Measurements from ENCODE around the gene ENOX2. TPM values are rescaled to one million over a fixed set of nuclear protein-coding genes. Genes with fewer than 3 reads are reported as not detected.
"Not testable (repeated sequence)": the region's sequence is repeated elsewhere in the genome, so short reads cannot be mapped to it uniquely, and the experiment has no call there.

The ENOX2 gene
- total RNA-seq, 5 donors from 2014 or later (not counting 1 experiment from before 2014, with no cell fraction given): 10.4 to 17.1 (median 13.5) TPM

GRCh38 chrX:130799393-130799792, 103.6 kb downstream of the ENOX2 start:
- Mint-ChIP-seq H3K27me3 (peaks cover 0 to 12% of the 10 kb centered on the region in 2 donors), H3K9me3 (no peaks in the 10 kb centered on the region), H3K36me3 (peaks cover 7% of the 10 kb centered on the region), H3K4me3 (no peak overlapping the region), H3K4me1 (no peaks in the 10 kb centered on the region), H3K27ac (no peak overlapping the region)
- no CpG with 5 or more reads among the region's 1 CpG for WGBS (ENCODE audit: insufficient coverage)
- DNase-seq (no peak), ATAC-seq (replicated peaks in 1 of 4) (no peak)
- no peak overlapping the region for H3K4me3 ChIP-seq (ENCODE audit: control insufficient read depth in 1 of 2, extremely low read depth in 1 of 2, low read length in 1 of 2)
- H3K4me1 ChIP-seq (ENCODE audit: control insufficient read depth in 1 of 2, extremely low read depth in 1 of 2, insufficient read depth in 2 of 2, low read length in 2 of 2): no peaks in the 10 kb centered on the region
- no peak overlapping the region for H3K27ac ChIP-seq (ENCODE audit: low read length)
- H3K27me3 ChIP-seq (replicated peaks in 1 of 2; ENCODE audit: control insufficient read depth in 2 of 2, extremely low read depth in 1 of 2, insufficient read depth in 2 of 2, low read length in 1 of 2): no peaks in the 10 kb centered on the region
- no peaks in the 10 kb centered on the region for H3K36me3 ChIP-seq (ENCODE audit: control insufficient read depth in 2 of 2, extremely low read depth in 1 of 2, insufficient read depth in 1 of 2, low read length in 1 of 2)
- CTCF ChIA-PET: no interaction called here
- H3K9me3 ChIP-seq: no peaks in the 10 kb centered on the region
- POLR2A ChIA-PET: interaction anchor here in 1 of 2 donors (0.6 kb wide), 1 partner anchor 391 kb away, joined by 3 read pairs; no protein-coding TSS in a partner anchor

DNA sequence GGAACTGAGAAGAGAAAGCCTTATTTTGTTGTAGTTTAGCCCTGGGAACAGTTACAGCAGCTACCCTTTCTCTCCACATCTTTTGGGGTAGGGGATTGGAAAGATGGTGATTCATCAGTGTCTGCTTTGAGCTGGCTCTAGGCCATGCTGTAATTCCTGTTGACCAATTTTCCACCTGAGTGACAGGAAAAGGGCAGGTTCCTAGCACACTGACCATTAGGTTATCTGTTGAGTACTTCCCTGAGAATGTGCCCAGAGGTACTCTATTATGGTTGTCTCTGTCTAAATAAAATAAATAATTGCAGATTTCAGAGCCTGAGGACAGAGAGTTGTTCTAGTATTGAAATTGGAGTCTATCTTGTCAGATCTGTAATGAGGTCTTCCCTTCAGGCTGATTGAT, 109.0 kb downstream of the ENOX2 start:
- ChIA-PET POLR2A (no interaction called here), CTCF (no interaction called here)
- DNase-seq (no peak), ATAC-seq (replicated peaks in 1 of 4) (no peak)
- Histone ChIP-seq H3K4me3 (ENCODE audit: control insufficient read depth in 1 of 2, extremely low read depth in 1 of 2, low read length in 1 of 2) (no peak overlapping the region), H3K4me1 (ENCODE audit: control insufficient read depth in 1 of 2, extremely low read depth in 1 of 2, insufficient read depth in 2 of 2, low read length in 2 of 2) (no peaks in the 10 kb centered on the region), H3K27ac (ENCODE audit: low read length) (no peak overlapping the region), H3K27me3 (replicated peaks in 1 of 2; ENCODE audit: control insufficient read depth in 2 of 2, extremely low read depth in 1 of 2, insufficient read depth in 2 of 2, low read length in 1 of 2) (no peaks in the 10 kb centered on the region), H3K9me3 (no peaks in the 10 kb centered on the region), H3K36me3 (ENCODE audit: control insufficient read depth in 2 of 2, extremely low read depth in 1 of 2, insufficient read depth in 1 of 2, low read length in 1 of 2) (no peaks in the 10 kb centered on the region)
- Mint-ChIP-seq H3K27me3 (peaks cover 0 to 11% of the 10 kb centered on the region in 2 donors), H3K4me3 (no peak overlapping the region), H3K9me3 (no peaks in the 10 kb centered on the region), H3K27ac (no peak overlapping the region), H3K4me1 (no peaks in the 10 kb centered on the region), H3K36me3 (peaks cover 16% of the 10 kb centered on the region)

GRCh38 chrX:130791870-130792269, 111.1 kb downstream of the ENOX2 start:
- H3K27ac ChIP-seq (ENCODE audit: low read length); CTCF ChIA-PET; H3K4me3 ChIP-seq (ENCODE audit: control insufficient read depth in 1 of 2, extremely low read depth in 1 of 2, low read length in 1 of 2); H3K9me3 Mint-ChIP-seq; POLR2A ChIA-PET; H3K27me3 ChIP-seq (replicated peaks in 1 of 2; ENCODE audit: control insufficient read depth in 2 of 2, extremely low read depth in 1 of 2, insufficient read depth in 2 of 2, low read length in 1 of 2); DNase-seq; H3K4me1 ChIP-seq (ENCODE audit: control insufficient read depth in 1 of 2, extremely low read depth in 1 of 2, insufficient read depth in 2 of 2, low read length in 2 of 2); H3K27ac Mint-ChIP-seq; H3K4me1 Mint-ChIP-seq; H3K27me3 Mint-ChIP-seq; H3K9me3 ChIP-seq; H3K36me3 ChIP-seq (ENCODE audit: control insufficient read depth in 2 of 2, extremely low read depth in 1 of 2, insufficient read depth in 1 of 2, low read length in 1 of 2); H3K4me3 Mint-ChIP-seq; ATAC-seq (replicated peaks in 1 of 4): not testable (repeated sequence)
- peaks cover 16% of the 10 kb centered on the region for H3K36me3 Mint-ChIP-seq
- WGBS (ENCODE audit: insufficient coverage): no CpG with 5 or more reads among the region's 2 CpGs

DNA sequence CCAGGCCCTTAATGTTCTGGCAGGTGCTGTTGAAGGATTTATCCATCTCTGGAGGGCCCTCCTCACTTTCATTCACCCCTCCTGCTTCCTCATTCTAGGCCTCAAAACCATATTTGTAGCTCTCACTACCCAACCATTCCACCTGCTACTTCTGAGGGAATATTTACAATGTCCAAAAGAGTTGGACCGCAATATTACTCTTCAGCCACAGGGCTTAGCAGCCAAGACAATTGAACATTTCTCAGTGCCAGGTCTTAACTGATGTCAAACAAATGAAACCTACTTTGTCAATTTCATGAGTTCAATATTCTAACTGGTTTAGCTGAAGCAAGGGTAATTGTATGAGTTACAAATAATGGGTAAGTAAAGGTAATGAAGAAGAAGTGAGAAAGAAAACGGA, 113.2 kb downstream of the ENOX2 start:
- Mint-ChIP-seq H3K9me3 (no peaks in the 10 kb centered on the region), H3K27ac (no peak overlapping the region), H3K27me3 (peaks cover 0 to 3% of the 10 kb centered on the region in 2 donors), H3K36me3 (peaks cover 12% of the 10 kb centered on the region), H3K4me3 (no peak overlapping the region), H3K4me1 (no peaks in the 10 kb centered on the region)
- POLR2A ChIA-PET: no interaction called here
- H3K27me3 ChIP-seq (replicated peaks in 1 of 2; ENCODE audit: control insufficient read depth in 2 of 2, extremely low read depth in 1 of 2, insufficient read depth in 2 of 2, low read length in 1 of 2): no peaks in the 10 kb centered on the region
- no CpG with 5 or more reads among the region's 2 CpGs for WGBS (ENCODE audit: insufficient coverage)
- no peak overlapping the region for H3K27ac ChIP-seq (ENCODE audit: low read length)
- no peak for DNase-seq
- no peak for ATAC-seq (replicated peaks in 1 of 4)
- CTCF ChIA-PET: no interaction called here
- no peak overlapping the region for H3K4me3 ChIP-seq (ENCODE audit: control insufficient read depth in 1 of 2, extremely low read depth in 1 of 2, low read length in 1 of 2)
- H3K4me1 ChIP-seq (ENCODE audit: control insufficient read depth in 1 of 2, extremely low read depth in 1 of 2, insufficient read depth in 2 of 2, low read length in 2 of 2): no peaks in the 10 kb centered on the region
- H3K36me3 ChIP-seq (ENCODE audit: control insufficient read depth in 2 of 2, extremely low read depth in 1 of 2, insufficient read depth in 1 of 2, low read length in 1 of 2): no peaks in the 10 kb centered on the region
- H3K9me3 ChIP-seq: no peaks in the 10 kb centered on the region

GRCh38 chrX:130788786-130789581, 114.0 kb downstream of the ENOX2 start:
- Mint-ChIP-seq H3K36me3 (peaks cover 12% of the 10 kb centered on the region), H3K4me1 (no peaks in the 10 kb centered on the region), H3K27me3 (peaks cover 0 to 3% of the 10 kb centered on the region in 2 donors), H3K27ac (no peak overlapping the region), H3K9me3 (no peaks in the 10 kb centered on the region), H3K4me3 (no peak overlapping the region)
- ChIA-PET CTCF (no interaction called here), POLR2A (no interaction called here)
- DNase-seq (no peak), ATAC-seq (replicated peaks in 1 of 4) (no peak)
- Histone ChIP-seq H3K4me3 (ENCODE audit: control insufficient read depth in 1 of 2, extremely low read depth in 1 of 2, low read length in 1 of 2) (no peak overlapping the region), H3K9me3 (no peaks in the 10 kb centered on the region), H3K4me1 (ENCODE audit: control insufficient read depth in 1 of 2, extremely low read depth in 1 of 2, insufficient read depth in 2 of 2, low read length in 2 of 2) (no peaks in the 10 kb centered on the region), H3K36me3 (ENCODE audit: control insufficient read depth in 2 of 2, extremely low read depth in 1 of 2, insufficient read depth in 1 of 2, low read length in 1 of 2) (no peaks in the 10 kb centered on the region), H3K27me3 (replicated peaks in 1 of 2; ENCODE audit: control insufficient read depth in 2 of 2, extremely low read depth in 1 of 2, insufficient read depth in 2 of 2, low read length in 1 of 2) (no peaks in the 10 kb centered on the region), H3K27ac (ENCODE audit: low read length) (no peak overlapping the region)
- WGBS (ENCODE audit: insufficient coverage): no CpG with 5 or more reads among the region's 4 CpGs

DNA sequence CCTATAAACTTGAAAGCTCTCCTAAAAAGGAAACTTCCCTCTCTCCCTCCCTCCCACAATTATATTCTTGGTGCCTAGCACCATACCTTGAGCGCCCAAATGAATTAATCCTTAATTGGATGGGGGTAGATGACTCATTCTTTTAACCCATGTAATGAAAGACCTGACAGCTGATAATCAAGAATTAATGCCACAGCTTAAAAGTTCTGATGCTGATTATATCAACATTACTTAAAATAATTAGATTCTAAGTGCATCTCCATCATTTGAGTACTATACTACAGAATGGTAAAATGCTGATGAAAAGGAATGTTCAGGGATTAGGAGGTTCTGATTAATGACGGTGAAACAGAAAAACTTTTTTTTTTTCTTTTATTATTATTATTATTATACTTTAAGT, 117.0 kb downstream of the ENOX2 start:
- H3K4me3 Mint-ChIP-seq: no peak overlapping the region
- no peak overlapping the region for H3K27ac ChIP-seq (ENCODE audit: low read length)
- no peaks in the 10 kb centered on the region for H3K9me3 ChIP-seq
- ATAC-seq (replicated peaks in 1 of 4): no peak
- no peaks in the 10 kb centered on the region for H3K4me1 ChIP-seq (ENCODE audit: control insufficient read depth in 1 of 2, extremely low read depth in 1 of 2, insufficient read depth in 2 of 2, low read length in 2 of 2)
- no peaks in the 10 kb centered on the region for H3K4me1 Mint-ChIP-seq
- no peaks in the 10 kb centered on the region for H3K27me3 ChIP-seq (replicated peaks in 1 of 2; ENCODE audit: control insufficient read depth in 2 of 2, extremely low read depth in 1 of 2, insufficient read depth in 2 of 2, low read length in 1 of 2)
- WGBS (ENCODE audit: insufficient coverage): no CpG with 5 or more reads among the region's 2 CpGs
- no peak overlapping the region for H3K4me3 ChIP-seq (ENCODE audit: control insufficient read depth in 1 of 2, extremely low read depth in 1 of 2, low read length in 1 of 2)
- no peak for DNase-seq
- peaks cover 11% of the 10 kb centered on the region for H3K36me3 Mint-ChIP-seq
- H3K36me3 ChIP-seq (ENCODE audit: control insufficient read depth in 2 of 2, extremely low read depth in 1 of 2, insufficient read depth in 1 of 2, low read length in 1 of 2): no peaks in the 10 kb centered on the region
- CTCF ChIA-PET: no interaction called here
- H3K27ac Mint-ChIP-seq: no peak overlapping the region
- POLR2A ChIA-PET: no interaction called here
- no peaks in the 10 kb centered on the region for H3K9me3 Mint-ChIP-seq
- peaks cover 0 to 4% of the 10 kb centered on the region in 2 donors for H3K27me3 Mint-ChIP-seq

Measured in T-cell (primary cell).